ENCODE data around the gene TWF1. TPM values are rescaled to one million over a fixed set of nuclear protein-coding genes. Genes with fewer than 3 reads are reported as not detected.

The TWF1 gene
- total RNA-seq (10 to 100 TPM; 71.3 to 75.9 TPM), polyA plus RNA-seq (ENCODE audit: insufficient read length in 6 of 6) (10 to 100 TPM; 56.8 to 67.4 (median 63.9) TPM)
- long read RNA-seq, donor 1, transcript TWF1-201 (9 exons, 3,045 nt) = major isoform, 28 of 35 reads
- long read RNA-seq, donor 1, transcript TWF1-204 (9 exons, 3,320 nt) = minor isoform, 5 of 35 reads
- long read RNA-seq, donor 1, partial matches to known transcripts = 0 of 35 reads
- long read RNA-seq, donor 1, other reads (novel, unspliced or antisense) = 0 of 35 reads
- long read RNA-seq, donor 2, transcript TWF1-201 (9 exons, 3,045 nt) = major isoform, 18 of 21 reads
- long read RNA-seq, donor 2, partial matches to known transcripts = 0 of 21 reads
- long read RNA-seq, donor 2, other reads (novel, unspliced or antisense) = 0 of 21 reads
- long read RNA-seq, donor 3, transcript TWF1-201 (9 exons, 3,045 nt) = major isoform, 16 of 17 reads
- long read RNA-seq, donor 3, partial matches to known transcripts = 0 of 17 reads
- long read RNA-seq, donor 3, other reads (novel, unspliced or antisense) = 0 of 17 reads
- long read RNA-seq, donor 4, transcript TWF1-201 (9 exons, 3,045 nt) = major isoform, 8 of 12 reads
- long read RNA-seq, donor 4, partial matches to known transcripts = 1 of 12 reads
- long read RNA-seq, donor 4, other reads (novel, unspliced or antisense) = 2 of 12 reads
- long read RNA-seq, donor 5, transcript TWF1-201 (9 exons, 3,045 nt) = major isoform, 22 of 25 reads
- long read RNA-seq, donor 5, partial matches to known transcripts = 0 of 25 reads
- long read RNA-seq, donor 5, other reads (novel, unspliced or antisense) = 0 of 25 reads
- long read RNA-seq, donor 6, transcript TWF1-201 (9 exons, 3,045 nt) = major isoform, 24 of 26 reads
- long read RNA-seq, donor 6, partial matches to known transcripts = 0 of 26 reads
- long read RNA-seq, donor 6, other reads (novel, unspliced or antisense) = 0 of 26 reads
- long read RNA-seq, donor 7, transcript TWF1-201 (9 exons, 3,045 nt) = major isoform, 7 of 9 reads
- long read RNA-seq, donor 7, partial matches to known transcripts = 0 of 9 reads
- long read RNA-seq, donor 7, other reads (novel, unspliced or antisense) = 0 of 9 reads
- long read RNA-seq, donor 8, transcript TWF1-201 (9 exons, 3,045 nt) = major isoform, 16 of 16 reads
- long read RNA-seq, donor 8, partial matches to known transcripts = 0 of 16 reads
- long read RNA-seq, donor 8, other reads (novel, unspliced or antisense) = 0 of 16 reads
- long read RNA-seq, donor 9 = 0 reads
- long read RNA-seq, donor 10, partial matches to known transcripts = 0 of 3 reads
- long read RNA-seq, donor 10, other reads (novel, unspliced or antisense) = 1 of 3 reads
- long read RNA-seq, donor 11, transcript TWF1-201 (9 exons, 3,045 nt) = major isoform, 23 of 27 reads
- long read RNA-seq, donor 11, partial matches to known transcripts = 0 of 27 reads
- long read RNA-seq, donor 11, other reads (novel, unspliced or antisense) = 0 of 27 reads
- long read RNA-seq, donor 12, transcript TWF1-201 (9 exons, 3,045 nt) = major isoform, 12 of 14 reads
- long read RNA-seq, donor 12, partial matches to known transcripts = 0 of 14 reads
- long read RNA-seq, donor 12, other reads (novel, unspliced or antisense) = 0 of 14 reads

DNA sequence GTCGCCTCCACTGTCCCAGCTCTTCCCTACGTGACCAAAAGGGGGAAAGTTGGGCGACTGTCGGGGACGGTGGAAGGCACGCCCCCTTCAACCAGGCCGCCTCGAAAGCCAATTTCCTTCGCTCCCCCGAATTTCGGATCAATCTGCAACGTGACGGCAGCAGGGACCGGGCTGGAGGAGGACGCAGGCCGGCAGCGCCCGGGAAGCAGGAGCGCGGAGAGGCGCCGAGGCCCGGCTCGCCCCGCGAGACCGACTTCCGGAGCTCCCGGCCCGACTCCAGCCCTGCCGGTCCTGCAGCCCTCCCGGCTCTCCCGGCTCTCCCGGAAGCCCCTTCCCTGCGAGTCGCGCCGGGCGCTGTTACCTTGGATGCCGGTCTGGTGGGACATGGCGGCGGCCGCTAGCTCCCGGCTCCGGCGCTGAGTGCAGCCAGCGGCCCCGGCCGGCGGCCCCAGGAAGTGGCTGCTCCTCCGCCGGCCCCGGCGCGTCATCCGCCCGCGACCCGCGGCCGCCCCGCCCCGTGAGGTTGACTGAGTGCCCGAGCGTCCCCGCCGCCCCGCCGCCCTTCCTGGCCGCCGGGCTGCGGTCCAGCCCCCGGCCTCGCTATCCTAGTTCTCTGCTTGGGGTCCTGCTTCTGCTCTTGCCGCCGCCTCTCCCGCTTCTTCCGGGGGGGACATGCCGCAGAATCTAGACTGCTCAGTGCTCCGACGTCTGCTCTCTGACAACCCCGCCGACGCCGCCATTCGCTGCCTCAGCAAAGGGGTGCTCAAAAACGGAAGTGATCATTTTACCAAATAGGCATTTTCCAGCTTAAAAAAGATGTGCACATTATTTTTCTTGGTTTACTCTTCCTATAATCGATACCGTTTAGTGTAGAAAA is at the start of gene TWF1:
Gene TWF1, minus strand, starts transcription at position 458 of the 877 bp plus-strand sequence. Its CDS starts 72 bp downstream, at position 386.
- peak; percentile 14 to 19 for TF ChIP-seq CTCF (IDR thresholded peaks at IDR 0.05)
- DNase-seq (peak; percentile 87 to 98 (median 92)), ATAC-seq (peak; percentile 99)
- Histone ChIP-seq H3K4me1 (peaks cover 0 to 47% of the 10 kb centered on the region in 2 donors), H3K27me3 (peaks cover 0 to 4% of the 10 kb centered on the region in 2 donors), H3K27ac (peak within 1 kb of the TSS; percentile 96 to 98), H3K4me3 (peak within 1 kb of the TSS; percentile 74 to 78), H3K9me3 (no peaks in the 10 kb centered on the region), H3K36me3 (peaks cover 0 to 21% of the 10 kb centered on the region in 2 donors)
- intact Hi-C loops (cut with DNase I) = no loop called here

DNA sequence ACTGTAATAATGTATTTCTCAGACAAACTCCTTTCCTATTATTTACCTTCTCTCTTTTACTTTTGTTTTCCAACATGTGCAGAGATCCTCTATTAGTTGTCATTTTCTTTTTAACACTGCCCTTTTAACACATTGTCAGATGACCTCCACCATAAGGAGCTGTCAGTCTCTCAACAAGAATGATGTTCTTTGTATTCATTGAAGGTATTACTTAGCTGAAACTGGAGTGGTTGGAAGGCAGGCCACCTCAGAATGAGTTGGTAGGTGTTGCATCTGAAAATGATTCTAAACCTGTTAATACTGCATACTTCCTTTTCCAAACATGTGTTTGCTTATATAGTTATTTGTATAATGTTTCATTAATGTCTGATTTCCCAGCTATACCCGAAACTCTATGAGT is 46.6 kb upstream of the TWF1 start:
- intact Hi-C loops (cut with DNase I) = no loop called here
- DNase-seq = no peak
- no peak for TF ChIP-seq CTCF (IDR thresholded peaks at IDR 0.05)
- ATAC-seq = no peak
- Histone ChIP-seq H3K27me3 (no peaks in the 10 kb centered on the region), H3K9me3 (peaks cover 0 to 2% of the 10 kb centered on the region in 2 donors), H3K4me3 (no peak overlapping the region), H3K27ac (no peak overlapping the region), H3K4me1 (no peaks in the 10 kb centered on the region), H3K36me3 (no peaks in the 10 kb centered on the region)

DNA sequence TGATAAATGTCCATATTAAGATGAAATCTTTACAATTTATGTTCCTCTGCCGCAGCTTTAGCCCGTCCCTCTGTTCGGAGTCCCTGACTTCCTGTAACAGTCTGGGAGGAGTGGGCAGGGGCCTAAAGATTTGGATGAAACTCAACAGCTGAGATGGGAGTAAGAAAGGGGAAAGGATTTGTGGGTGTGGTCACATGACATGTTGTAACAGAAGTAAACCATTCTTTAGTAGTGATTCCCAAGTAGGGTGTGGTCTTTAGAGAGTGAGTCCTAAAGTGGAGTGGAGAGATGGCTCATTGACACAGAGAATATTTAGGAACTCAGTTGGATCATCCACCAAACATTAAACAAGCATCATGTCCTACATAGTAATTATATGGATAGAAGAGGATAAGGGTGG is 42.7 kb upstream of the TWF1 start:
- no peak overlapping the region for H3K27ac ChIP-seq

More for the DNA sequence above, 42.7 kb upstream of the TWF1 start:
- ATAC-seq (no peak), DNase-seq (no peak)
- Histone ChIP-seq H3K4me3 (no peak overlapping the region), H3K9me3 (peaks cover 0 to 5% of the 10 kb centered on the region in 2 donors), H3K27me3 (no peaks in the 10 kb centered on the region), H3K36me3 (no peaks in the 10 kb centered on the region), H3K4me1 (no peaks in the 10 kb centered on the region)
- intact Hi-C loops (cut with DNase I) = no loop called here
- no peak for TF ChIP-seq CTCF (IDR thresholded peaks at IDR 0.05)

Data from left lung (tissue), 14 donors.